ENCODE measurements around the gene LDLRAP1. TPM values are rescaled to one million over a fixed set of nuclear protein-coding genes. Genes with fewer than 3 reads are reported as not detected.

Gene LDLRAP1
- total and polyA plus RNA-seq, 2 of the 4 experiments (the other 2 are of a cell fraction): 4.5 to 14.4 TPM

DNA sequence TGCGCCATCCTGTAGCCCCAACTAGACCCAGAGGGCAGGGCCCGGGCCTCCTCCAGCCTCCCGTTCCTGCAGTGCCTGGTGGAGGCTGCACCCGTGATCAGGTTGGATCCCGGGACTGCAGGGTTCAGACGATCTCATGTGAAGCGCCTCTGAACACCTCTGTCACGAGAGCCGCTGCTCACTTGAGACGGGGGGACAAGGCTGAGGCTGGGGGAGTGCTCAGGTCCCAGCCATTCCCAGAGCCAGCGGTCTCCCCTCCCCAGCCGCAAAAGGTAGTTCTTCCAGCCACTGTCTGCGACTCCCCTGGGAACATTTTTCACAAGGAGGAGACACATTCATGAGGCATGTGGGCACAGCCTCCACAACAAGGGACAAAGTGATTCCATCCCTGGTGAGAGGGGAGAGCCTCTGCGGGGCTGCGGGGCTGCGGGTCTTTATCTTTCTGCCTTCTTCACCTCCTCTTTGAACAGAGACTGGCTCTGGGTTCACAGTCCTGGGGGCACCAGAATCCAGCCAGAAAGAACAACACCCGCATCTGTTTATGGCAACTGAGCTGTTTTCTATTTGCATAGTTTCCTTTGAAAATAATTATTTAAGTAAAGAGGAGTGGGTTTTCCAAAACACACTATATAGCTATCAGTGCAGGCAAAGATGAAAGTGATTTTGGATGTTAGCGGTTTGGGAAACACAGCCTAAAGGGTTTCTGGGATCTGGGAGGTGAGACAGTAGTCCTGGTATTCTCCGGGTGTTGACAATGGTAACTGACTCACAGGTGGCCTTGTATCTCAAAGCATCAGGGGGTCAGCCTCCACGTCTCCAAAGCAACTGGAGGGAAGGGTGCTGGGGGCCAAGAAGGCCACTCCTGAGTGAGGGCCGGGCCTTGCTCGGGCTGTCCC, 13.0 kb upstream of the LDLRAP1 start:
- Histone ChIP-seq H2BK120ac (ENCODE audit: low read depth, low read length) (no peak overlapping the region), H2BK20ac (ENCODE audit: low read depth, low read length) (no peak overlapping the region), H3K9me1 (ENCODE audit: insufficient read depth, low read length) (peaks cover 5% of the 10 kb centered on the region; the same call in 1 of the 2 replicates), H3K36me3 (ENCODE audit: control insufficient read depth, insufficient read depth, low read length) (no peaks in the 10 kb centered on the region), H3K27ac (ENCODE audit: insufficient read depth, low read length) (no peak overlapping the region), H4K5ac (ENCODE audit: low read depth, low read length) (no peak overlapping the region), H3K23ac (ENCODE audit: low read depth, low read length) (no peak overlapping the region), H3K79me1 (ENCODE audit: low read depth in 1 of 2, low read length in 2 of 2) (no peaks in the 10 kb centered on the region), H3K4ac (ENCODE audit: low read depth, low read length) (no peak overlapping the region), H3K9me3 (ENCODE audit: control insufficient read depth, insufficient read depth, low read length) (peaks cover 3% of the 10 kb centered on the region), H3K9ac (ENCODE audit: low read depth, low read length) (no peak overlapping the region), H3K4me2 (ENCODE audit: low read depth, low read length) (no peak overlapping the region), H2AFZ (replicated peaks; ENCODE audit: low read length, poor library complexity) (no peak overlapping the region), H3K56ac (ENCODE audit: extremely low read depth, insufficient read depth, low read length) (no peak overlapping the region), H2AK9ac (replicated peaks; ENCODE audit: low read depth, low read length, poor library complexity) (no peak overlapping the region), H3K4me1 (ENCODE audit: control insufficient read depth, insufficient read depth, low read length) (no peaks in the 10 kb centered on the region), H4K91ac (ENCODE audit: insufficient read depth, low read depth, low read length) (no peak overlapping the region), H3K27me3 (ENCODE audit: control insufficient read depth, insufficient read depth, low read length) (peaks cover 14% of the 10 kb centered on the region), H2BK15ac (ENCODE audit: low read depth, low read length) (no peak overlapping the region), H2AK5ac (ENCODE audit: low read depth, low read length) (no peak overlapping the region), H4K20me1 (ENCODE audit: insufficient read depth, low read length) (no peaks in the 10 kb centered on the region), H3K4me3 (ENCODE audit: insufficient read depth, low read depth, low read length) (no peak overlapping the region), H2BK5ac (ENCODE audit: low read depth, low read length, poor library complexity, severe bottlenecking) (no peak overlapping the region), H3K18ac (ENCODE audit: low read depth, low read length) (no peak overlapping the region), H3K14ac (replicated peaks; ENCODE audit: low read depth, low read length) (no peak overlapping the region), H4K8ac (ENCODE audit: low read depth in 2 of 2, low read length in 2 of 2) (no peak overlapping the region)
- in situ Hi-C loops (cut with MboI; ENCODE audit: low sequenced_read_pairs) (no loop called here), dilution Hi-C loops (cut with HindIII; ENCODE audit: low sequenced_read_pairs, unreplicated experiment) (no loop called here), intact Hi-C loops (cut with micrococcal nuclease) (no loop called here)
- ChIA-PET POLR2A (ENCODE audit: unreplicated experiment) (no interaction called here), CTCF (no interaction called here)
- WGBS, 2 experiments (ENCODE audit: extremely low coverage in 2 of 2, insufficient read length in 1 of 2): 83% methylated on average over 7 of the region's 22 CpGs; no CpG with 5 or more reads in 1 of the 2 experiments
- TF ChIP-seq MAZ (IDR thresholded peaks at IDR 0.05; ENCODE audit: borderline replicate concordance, low read depth, low read length) (no peak), POLR2A (IDR thresholded peaks at IDR 0.05; ENCODE audit: low read depth, low read length) (no peak), FOS (IDR thresholded peaks at IDR 0.05; ENCODE audit: low read depth, low read length) (no peak), BHLHE40 (IDR thresholded peaks at IDR 0.05; ENCODE audit: low read depth, low read length) (no peak), RAD21 (IDR thresholded peaks at IDR 0.05; ENCODE audit: low read length) (no peak), RCOR1 (IDR thresholded peaks at IDR 0.05; ENCODE audit: insufficient replicate concordance, low read length) (no peak), ELK1 (IDR thresholded peaks at IDR 0.05; ENCODE audit: borderline replicate concordance, low read depth, low read length) (no peak), NFE2L2 (IDR thresholded peaks at IDR 0.05; ENCODE audit: low read depth, low read length) (no peak), CHD1 (IDR thresholded peaks at IDR 0.05; ENCODE audit: low read depth, low read length) (no peak), SMC3 (IDR thresholded peaks at IDR 0.05; ENCODE audit: low read depth, low read length) (no peak)
- no TSS peak for BruUV-seq (replicated peaks)
- DNase-seq (no peak), ATAC-seq (ENCODE audit: low read depth) (no peak)
